GM18507 (cell line): Measurements from ENCODE around the gene SFRP5.

Experiments
- DNase-seq: peaks from one replicate; pipeline ENCODE4 v3.0.0; 2011; ENCODE audit warnings: low read depth; ENCODE audit not compliant: insufficient read length; ENCODE audit errors: extremely low spot score
- FAIRE-seq: peaks from 2 replicates; lab custom pipeline; 2011; peaks lifted over from hg19 to GRCh38; lab: Jason Lieb, UNC

SFRP5 gene

DNA sequence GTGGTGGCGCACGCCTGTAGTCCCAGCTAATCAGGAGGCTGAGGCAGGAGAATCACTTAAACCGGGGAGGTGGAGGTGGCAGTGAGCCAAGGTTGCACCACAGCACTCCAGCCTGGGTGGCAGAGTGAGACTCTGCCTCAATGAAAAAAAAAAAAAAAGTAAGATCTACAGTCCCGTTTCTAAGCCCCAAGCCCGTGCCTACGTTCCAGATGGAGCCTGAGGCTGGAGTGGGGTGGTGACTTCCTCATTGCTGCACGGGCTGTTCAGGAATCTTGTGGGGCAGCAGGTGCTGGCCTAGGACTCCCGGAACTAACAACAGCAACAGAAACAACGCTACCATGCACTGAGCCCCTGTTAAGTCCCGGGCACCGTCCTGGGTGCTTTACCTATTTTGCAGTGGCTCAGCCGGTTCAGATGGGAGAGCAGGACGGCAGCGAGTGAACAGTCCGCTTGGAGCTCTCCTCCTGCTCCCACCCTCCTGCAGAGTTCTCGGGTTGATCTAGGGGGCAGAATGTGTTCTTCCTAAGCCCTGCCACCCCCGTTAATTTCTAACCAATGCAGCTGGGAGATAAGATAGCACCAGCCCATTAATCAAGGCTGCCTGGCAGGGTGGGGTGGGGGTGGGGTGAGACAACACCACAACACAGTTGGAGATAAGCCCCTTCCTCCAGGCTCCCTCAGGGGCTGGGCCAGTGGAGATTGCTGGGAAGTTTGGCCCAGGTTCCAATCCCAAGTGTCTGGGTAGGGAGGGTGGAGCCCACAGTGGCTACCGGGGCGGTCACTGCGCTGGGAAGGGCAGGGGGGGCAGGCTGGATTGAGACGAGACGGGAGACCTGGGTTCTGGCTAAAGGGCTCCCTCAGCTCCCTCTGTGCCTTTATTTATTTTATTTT lies 17.0 kb upstream of the SFRP5 start:
- no peak for FAIRE-seq
- DNase-seq = no peak

DNA sequence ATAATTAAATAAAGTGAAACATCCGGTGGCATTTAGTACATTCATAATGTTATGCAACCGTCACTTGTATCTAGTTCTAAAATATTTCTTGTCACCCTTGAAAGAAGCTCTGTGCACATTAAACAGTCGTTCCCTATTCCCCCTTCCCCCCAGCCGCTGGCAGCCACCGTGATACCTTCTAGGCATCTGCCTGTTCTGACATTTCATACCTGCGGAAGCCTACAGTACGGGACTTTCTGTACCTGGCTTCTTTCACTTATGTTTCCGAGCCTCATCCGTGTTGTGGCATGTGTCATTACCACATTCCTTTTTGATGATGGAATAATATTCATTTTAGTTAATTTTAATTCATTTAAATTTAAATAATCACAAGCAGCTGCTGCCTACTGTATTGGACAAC lies 13.9 kb upstream of the SFRP5 start:
- DNase-seq (no peak), FAIRE-seq (no peak)

DNA sequence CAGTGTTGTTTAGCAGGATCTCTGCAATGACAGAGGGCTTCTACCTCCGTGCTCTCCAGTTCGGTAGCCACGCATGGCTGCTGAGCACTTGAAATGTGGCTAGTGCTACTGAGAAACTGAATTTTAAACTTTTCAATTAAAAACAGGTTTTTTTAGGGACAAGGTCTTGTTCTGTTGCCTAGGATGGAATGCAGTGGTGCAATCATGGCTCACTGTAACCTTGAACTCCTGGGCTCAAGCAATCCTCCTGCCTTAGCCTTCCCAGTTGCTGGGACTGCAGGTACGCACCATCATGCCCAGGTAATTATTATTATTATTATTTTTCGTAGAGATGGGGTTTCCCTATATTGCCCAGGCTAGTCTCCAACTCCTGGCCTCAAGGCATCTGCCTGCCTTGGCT lies 13.4 kb upstream of the SFRP5 start:
- FAIRE-seq = no peak

DNA sequence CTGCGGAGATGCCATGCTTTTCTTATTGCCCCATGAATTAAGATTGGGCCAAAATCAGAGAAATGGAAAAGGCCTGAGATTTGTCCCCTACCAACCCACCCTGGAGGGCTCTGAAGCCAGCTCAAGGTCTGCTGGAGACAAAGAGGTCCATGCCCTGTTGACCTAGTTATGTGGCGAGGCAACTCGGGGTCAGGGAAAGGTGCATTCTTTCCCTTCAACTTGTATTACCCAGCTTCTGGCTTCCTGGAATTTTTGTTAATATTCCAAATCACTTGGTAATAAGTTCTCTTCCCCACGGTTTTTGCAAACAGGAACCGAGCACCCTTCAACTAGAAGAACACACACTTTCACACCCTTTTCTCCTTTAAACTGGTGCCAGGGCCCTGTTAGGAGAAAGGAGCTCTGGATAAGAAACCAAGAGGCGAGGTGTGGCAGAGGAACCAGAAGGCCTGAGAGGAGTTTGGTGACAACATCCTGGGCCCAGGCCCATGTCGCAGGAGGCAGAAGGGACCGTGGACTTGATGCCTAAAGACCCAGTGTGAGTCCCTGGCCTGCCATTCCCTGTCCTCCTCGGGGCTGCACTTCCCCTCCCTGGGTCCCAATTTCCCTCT lies 12.5 kb upstream of the SFRP5 start:
- DNase-seq (no peak), FAIRE-seq (no peak)

More for the DNA sequence above, 13.4 kb upstream of the SFRP5 start:
- DNase-seq = no peak

DNA sequence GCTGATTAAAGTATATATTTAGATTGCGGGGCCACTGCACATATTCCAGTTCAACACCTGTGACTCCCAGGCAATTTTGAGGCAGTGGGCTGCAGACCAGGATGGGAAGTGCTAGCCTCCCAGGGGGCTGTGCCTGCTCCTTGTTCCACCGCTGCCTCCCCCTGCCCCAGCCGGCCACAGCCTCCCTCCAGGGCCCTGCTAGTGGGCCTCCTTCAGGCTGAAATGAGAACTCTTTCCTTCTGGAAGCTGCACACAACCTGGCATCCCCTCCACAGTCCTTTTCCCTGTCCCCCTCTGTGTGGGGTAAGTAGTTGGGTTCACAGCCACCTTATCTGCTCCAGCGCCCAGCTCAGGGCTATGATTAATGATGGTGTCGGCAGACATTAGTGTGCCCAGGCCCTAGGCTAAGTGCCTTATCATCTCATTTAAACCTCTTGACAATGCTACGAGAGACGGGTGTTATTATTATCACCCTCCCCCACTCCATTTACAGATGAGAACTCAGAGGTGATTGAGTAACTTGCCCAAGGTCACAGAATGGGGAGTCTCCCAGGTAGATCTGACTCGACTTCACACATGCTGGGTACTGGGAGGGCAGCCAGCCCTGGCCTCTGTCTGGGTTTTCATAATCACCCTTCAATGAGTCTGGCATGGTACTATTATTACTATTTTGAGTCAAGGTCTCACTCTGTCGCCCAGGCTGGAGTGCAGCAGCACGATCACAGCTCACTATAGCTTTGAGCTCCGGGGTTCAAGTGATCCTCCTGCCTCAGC lies 10.8 kb upstream of the SFRP5 start:
- DNase-seq = no peak
- FAIRE-seq = no peak

DNA sequence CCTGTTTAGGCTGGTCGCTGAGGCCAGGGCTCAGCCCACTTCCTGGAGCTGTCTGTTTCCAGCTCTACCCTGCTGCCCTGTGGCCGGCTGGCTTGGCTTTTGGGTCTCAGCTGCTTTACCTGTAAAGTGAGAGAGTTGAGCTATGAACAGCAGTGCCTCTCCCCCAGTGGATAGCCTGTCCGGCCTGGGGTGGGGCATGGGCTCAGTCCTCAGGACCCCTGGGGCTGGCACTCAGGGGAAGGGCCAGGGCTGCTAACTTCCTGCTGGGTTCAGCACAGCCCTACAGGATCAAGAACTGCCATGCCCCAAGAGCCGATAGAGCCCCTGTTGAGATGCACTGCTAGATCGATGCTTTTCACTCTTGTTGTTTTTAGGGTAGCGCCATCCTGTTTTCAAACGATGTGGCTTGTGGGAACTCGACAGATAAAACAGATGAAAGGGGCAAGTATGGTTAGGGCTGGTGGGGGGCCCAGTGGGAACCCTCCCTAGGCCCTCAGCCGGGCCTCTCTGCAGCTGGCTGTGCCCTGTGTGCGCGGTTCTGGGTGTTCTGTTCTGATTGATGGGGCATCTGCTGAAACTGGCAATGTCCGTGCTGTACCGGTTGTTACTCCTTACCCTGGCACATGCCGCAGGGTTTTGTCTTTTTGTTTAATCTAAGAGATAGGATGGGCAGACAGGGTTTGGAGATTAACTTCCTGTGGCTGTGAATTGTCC lies 10.0 kb upstream of the SFRP5 start:
- DNase-seq (no peak), FAIRE-seq (no peak)

DNA sequence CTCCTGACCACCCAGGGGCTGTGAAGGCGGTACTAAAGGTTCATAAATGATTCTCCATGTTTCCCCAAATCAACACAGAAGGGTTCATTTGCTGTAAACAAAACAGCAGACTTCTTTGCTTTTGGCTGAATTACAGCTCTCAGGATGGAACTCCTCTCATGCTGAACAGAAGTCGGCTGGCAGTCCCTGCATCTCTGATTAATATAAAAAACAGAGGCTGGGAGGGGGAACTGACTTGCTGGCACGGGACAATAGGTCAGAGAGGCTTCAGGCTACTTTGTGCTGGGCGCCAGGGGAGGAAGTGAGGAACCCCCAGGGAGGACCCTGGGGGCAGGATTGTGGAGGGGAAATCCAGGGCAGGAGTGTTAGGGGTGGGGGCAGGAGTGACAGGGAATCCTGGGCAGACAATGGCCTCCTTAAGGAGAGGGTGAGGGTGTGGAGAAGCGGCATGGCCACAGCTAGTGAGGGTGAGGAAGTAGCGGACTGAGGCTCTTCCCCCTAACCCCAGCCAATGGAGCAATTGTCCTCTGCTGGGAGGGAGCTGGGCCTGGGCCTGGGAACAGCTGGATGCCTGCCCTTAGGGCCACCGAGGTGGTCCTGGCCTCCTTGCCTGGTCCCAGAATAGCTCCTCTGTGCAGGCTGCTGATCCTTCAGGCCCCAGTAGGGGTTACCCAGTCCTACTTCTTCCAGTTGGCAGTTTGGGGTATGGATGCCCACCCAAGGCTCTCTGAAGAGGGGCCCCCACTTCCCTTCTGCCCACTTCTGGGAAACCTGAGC lies 9.2 kb upstream of the SFRP5 start:
- no peak for DNase-seq
- FAIRE-seq = no peak

DNA sequence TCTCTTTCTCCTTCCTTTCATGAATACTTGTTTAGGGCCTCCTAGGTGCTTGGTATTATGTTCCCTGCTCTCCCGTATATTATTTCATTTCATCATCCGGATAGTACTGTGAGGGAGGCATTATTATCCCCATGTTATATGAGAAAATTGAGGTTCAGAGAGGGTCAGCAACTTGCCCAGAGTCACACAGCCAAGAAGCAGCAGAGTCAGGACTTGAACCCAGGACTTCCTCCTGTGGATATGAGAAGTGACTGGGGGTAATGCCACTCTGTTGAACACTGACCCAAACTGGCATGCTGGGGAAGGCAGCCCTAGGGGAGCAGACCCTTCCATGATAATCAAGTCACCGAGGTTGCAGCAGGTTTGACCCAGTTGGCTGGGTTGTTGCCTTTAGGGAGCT lies 8.2 kb upstream of the SFRP5 start:
- FAIRE-seq (no peak), DNase-seq (no peak)

DNA sequence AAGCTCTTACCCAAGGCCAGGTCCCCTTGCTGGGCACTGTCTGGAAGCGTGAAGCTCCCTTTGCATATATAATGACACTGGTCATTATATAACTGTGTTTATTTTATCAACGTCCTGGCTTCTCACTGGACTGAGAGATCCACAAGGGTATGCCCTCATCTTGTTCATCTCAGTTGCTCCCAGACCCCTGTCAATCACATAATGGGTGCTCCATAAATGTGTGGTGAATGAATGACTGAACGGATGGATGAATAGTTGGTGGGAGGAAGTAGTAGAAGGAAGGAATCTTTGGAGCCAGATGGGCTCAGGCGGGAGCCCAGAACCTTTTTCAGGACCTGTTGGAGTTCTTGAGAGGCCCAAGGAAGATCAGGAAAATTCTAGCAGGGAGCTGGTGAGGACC lies 7.7 kb upstream of the SFRP5 start:
- FAIRE-seq (no peak), DNase-seq (no peak)

DNA sequence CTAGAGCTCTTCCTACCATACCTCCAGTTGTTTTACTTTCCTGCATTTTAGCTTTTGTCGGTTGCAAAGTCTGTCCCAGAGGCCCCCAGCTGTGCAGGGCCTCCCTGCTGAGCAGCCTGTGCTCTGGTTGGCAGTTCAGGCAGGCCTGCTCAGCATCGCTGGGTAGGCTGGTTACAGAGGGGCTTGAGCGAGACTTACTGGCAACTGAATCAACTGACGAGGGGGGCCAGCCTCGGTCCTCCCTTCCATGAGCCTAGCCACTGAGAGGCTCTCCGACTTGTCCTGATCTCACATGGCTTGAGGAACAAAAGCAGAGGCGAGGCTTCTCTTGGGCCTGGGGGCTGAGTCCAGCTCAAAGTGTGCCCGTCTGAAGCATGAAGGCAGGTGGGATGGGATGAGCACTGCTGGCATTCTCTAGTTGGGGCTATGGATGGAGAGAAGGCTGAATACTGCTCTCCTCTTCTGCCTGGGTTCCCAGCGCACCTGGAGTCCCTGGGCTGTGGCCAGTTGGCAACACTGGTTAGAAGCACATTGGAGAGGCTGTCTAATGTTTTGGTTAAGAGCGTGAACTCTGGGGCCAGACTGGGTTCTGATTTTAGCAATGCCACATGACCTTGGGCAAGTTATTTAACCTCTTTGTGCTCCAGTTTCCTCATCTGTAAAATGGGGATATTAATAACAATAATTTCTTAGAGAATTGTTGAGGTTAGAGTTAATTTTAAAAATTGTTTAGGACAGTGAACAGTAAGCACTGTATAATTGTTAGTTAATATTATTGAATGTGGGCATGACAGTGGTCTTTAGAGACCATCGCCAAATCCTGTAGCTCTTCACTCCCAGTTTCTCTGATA lies 6.9 kb upstream of the SFRP5 start:
- DNase-seq (no peak), FAIRE-seq (no peak)

DNA sequence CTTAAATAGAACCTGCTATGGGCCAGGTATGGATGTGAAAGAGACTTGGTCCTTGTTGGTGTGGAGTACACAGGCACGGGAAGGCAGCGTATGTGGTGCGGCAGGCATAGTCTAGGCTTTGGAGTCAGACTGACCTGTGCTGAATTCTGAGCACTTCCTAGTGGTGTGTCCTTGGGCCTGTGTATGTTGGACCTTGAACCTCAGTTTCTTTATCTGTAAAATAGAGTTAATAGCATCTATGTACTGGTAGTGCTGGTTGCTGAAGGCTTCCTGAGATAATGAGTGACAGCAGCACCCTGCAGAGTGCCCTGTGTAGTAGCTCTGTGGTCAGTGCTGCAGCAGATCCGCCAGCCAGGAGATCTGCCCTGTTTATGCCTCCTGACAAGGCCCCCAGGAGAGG lies 5.3 kb upstream of the SFRP5 start:
- FAIRE-seq = no peak
- DNase-seq = no peak

DNA sequence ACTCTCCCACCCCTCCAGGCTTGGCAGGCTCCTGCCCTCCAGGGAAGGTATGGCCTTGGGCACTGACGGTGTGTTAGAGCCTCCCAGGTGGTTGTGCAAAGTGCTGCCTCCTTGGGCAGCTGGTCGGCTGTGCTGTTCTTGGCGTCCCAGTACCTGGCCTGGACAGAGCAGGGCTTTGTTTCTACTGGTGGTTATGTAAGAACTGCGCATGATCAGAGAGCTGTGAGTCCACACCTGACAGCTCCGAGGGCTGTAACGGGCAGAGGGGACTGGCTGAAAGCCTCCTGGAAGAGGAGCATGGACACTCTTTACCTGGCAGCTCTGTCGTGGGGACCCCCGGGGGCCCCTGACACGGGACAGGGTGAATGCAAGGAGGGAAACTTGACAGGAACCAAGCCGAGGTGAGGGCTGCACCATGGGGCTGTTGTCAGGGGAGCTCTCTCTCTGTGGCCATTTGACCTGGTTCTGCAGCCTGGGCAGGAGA lies 3.1 kb upstream of the SFRP5 start:
- FAIRE-seq (no peak), DNase-seq (no peak)

DNA sequence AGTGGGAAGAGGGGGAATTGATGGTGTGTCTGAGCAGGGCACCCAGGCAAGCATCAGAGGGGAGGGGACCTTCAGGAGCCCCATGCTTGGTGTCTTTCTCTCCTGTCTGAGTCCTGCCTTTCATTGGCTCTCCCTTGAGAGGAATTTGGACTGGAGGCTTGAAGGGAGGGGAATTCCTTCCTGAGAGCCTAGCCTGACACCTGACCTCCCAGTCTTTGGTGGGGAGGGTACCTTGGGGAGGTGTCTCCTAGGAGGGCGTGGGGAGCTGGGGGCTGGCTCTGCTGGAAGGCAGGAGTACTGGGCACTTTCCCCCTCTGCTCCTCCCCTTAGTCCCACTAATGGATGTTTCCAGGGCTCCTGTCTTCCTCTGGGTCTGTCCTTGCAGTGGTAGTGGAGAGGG lies 1.3 kb upstream of the SFRP5 start:
- DNase-seq (no peak), FAIRE-seq (no peak)

DNA sequence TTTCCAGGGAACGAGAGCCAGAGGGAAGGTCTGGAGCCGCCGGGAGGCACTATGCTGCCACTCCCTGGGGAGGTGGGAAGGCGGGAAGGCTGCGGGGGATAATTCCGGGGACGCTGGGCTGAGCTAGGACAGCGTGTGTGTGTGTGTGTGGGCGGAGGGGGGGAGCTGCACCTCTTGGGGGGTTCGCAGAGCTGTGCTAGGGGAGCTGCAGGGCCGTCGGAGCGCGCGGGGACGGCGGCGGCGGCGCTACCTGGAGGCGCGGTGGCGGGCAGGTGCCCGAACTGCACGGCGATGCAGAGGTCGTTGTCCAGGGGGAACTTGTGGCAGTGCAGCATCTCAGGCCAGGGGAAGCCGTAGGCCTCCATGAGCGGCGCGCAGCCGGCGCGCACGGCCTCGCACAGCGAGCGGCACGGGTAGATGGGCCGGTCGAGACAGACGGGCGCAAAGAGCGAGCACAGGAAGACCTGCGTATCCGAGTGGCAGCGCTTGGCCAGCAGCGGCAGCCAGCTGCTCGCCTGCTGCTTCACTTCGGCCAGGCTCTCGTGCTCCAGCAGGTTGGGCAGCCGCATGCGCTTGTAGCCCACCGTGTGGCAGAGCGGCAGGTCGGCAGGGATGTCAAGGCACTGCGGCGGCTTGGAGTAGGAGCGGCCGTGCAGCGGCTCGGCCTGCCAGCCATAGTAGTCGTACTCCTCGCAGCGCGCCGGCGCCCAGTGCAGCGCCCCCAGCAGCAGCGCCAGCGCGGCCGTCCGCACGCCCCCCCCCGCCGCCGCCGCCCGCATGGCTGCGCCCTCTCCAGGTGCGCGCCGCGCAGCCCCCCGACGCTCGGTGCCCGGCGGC lies 526 bp downstream of the SFRP5 start:
- DNase-seq (no peak), FAIRE-seq (no peak)

DNA sequence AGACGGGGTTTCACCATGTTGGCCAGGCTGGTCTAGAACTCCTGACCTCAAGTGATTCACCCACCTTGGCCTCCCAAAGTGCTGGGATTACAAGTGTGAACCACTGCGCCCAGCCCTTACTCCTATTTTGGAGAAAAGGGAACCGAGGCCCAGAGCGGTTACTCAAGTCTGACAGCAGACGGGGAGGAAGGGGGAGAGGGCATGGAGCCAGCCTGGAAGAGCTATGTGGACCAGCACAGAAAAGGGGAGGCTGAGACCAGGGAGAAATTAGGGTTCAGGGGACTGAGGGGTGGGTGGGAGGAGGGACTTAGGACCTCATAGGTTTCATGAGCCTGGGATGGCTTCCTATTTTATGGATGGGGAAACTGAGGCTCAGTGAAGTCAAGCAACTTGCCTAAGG lies 1.5 kb downstream of the SFRP5 start:
- DNase-seq = no peak

DNA sequence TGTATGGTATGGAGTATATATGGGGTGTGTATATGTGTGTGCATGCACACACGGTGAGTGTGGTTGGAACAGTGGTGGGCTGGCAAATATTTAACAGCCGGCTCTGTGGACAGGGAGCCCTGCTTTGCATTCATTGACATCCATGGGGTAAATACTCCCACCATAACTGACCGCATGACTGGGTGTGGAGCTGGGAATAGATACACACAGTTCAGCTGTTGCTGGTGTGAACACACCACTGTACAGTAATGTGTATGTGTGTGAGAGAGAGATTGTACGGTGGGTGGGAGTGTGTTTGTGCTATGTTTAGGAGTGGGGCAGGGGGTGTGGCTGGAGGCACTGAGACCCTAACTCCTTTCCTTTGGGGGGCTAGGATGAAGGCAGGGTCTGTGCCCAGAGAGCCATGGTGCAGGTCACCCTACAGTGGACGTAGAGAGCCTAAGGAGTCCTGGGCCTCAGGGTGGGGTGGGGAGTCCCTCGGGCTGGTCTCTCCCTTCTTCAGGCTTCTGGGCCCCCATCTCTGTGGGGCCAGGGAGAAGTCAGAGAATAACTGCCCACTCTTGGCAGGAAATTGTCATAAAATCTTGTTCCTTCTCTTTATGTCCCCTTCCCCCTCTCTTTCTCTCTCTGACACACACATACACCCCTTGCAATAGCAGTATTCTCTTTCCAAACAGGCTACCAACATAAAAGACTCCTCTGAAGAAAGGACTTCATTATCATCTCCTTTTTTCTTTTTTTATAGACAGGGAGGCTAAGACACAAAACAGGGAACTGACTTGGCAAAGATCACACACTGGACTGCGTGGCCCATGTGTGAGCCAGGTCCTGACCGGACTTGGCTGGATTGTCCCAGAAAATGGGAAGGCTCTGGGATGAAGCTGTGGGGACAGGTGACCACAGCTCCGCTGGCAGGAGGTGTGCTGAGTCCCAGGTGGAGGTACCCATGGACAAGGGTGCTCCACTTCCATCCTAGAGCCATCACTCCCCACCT lies 3.2 kb downstream of the SFRP5 start:
- no peak for DNase-seq

More for the DNA sequence above, 1.5 kb downstream of the SFRP5 start:
- FAIRE-seq = no peak

More for the DNA sequence above, 3.2 kb downstream of the SFRP5 start:
- FAIRE-seq = no peak
